A549 (cell line): ENCODE results near the gene NXNL1. TPM values are rescaled to one million over a fixed set of nuclear protein-coding genes. Genes with fewer than 3 reads are reported as not detected.
"Not testable (repeated sequence)": the region's sequence is repeated elsewhere in the genome, so short reads cannot be mapped to it uniquely, and the experiment has no call there.

Experiments
- ATAC-seq, 2 experiments: fragments of 200-7000 bp in 1 of 2; fragments of >200 bp in 1 of 2; cut with Nextera tagmentation in 1 of 2; cut with Tn5 transposase in 1 of 2; 3 replicates each; pipeline versions ENCODE4 v1.8.0 to v1.9.1; 2018 to 2020; ENCODE audit warnings: mild to moderate bottlenecking in 1 of 2, moderate library complexity in 1 of 2
- CTCF ChIA-PET: fragments of 300-600 bp; sonication (Branson Sonifier 250); formaldehyde crosslinking; extraction: SDS; loops from one replicate; lab custom pipeline; 2021; ENCODE audit warnings: antibody characterized with exemption, inconsistent platforms; lab: Yijun Ruan, JAX
- POLR2A ChIA-PET: fragments of 350-600 bp; formaldehyde crosslinking; extraction: SDS; loops from one replicate; lab custom pipeline; 2021; ENCODE audit warnings: antibody characterized with exemption, inconsistent platforms; lab: Yijun Ruan, JAX
- DNase-seq, 2 experiments: peaks; one replicate each; pipeline versions ENCODE4 v3.0.0 to v3.0.0-alpha.2; 2011 to 2016; ENCODE audit warnings: low read depth in 1 of 2, low spot score in 1 of 2
- FAIRE-seq: peaks from 2 replicates; lab custom pipeline; 2011; peaks lifted over from hg19 to GRCh38; lab: Jason Lieb, UNC
- H3K27ac ChIP-seq, 2 experiments: fragments of >200 bp; sonication (Bioruptor Twin); formaldehyde crosslinking; 3 replicates each; pipeline ENCODE4 v1.5.1; 2016 to 2017
- H3K4me1 ChIP-seq: fragments of >200 bp; sonication (Bioruptor Twin); formaldehyde crosslinking; 3 replicates; pipeline ENCODE4 v1.6.1; 2016
- H3K4me2 ChIP-seq: fragments of >200 bp; sonication (Bioruptor Twin); formaldehyde crosslinking; 3 replicates; pipeline ENCODE4 v1.6.1; 2016
- H3K4me3 ChIP-seq: fragments of >200 bp; sonication (Bioruptor Twin); formaldehyde crosslinking; 3 replicates; pipeline ENCODE4 v1.5.1; 2016
- H3K9me3 ChIP-seq: fragments of >200 bp; sonication (Bioruptor Twin); formaldehyde crosslinking; 3 replicates; pipeline ENCODE4 v1.6.1; 2016
- CBX2 ChIP-seq: fragments of 200-600 bp; sonication (generic); IDR thresholded peaks from 2 replicates; pipeline ENCODE4 v1.6.1; 2016; ENCODE audit warnings: low read depth, mild to moderate bottlenecking, borderline replicate concordance
- CBX8 ChIP-seq: fragments of 200-600 bp; sonication (generic); IDR thresholded peaks from 2 replicates; pipeline ENCODE4 v1.6.1; 2016
- CHD4 ChIP-seq: fragments of 200-600 bp; sonication (generic); IDR thresholded peaks from 2 replicates; pipeline ENCODE4 v1.6.1; 2016; ENCODE audit warnings: antibody characterized with exemption, mild to moderate bottlenecking, borderline replicate concordance
- HOXB13 ChIP-seq: fragments of 250-450 bp; sonication (Bioruptor Pico); IDR thresholded peaks from 2 replicates; pipeline ENCODE4 v1.5.0; 2020; ENCODE audit warnings: low read depth, mild to moderate bottlenecking, moderate library complexity
- HOXB5 ChIP-seq: fragments of 250-450 bp; sonication (Bioruptor Pico); IDR thresholded peaks from 2 replicates; pipeline ENCODE4 v1.5.0; 2020; ENCODE audit warnings: mild to moderate bottlenecking, moderate library complexity
- KDM1A ChIP-seq: fragments of 200-600 bp; sonication (generic); IDR thresholded peaks from 2 replicates; pipeline ENCODE4 v1.6.1; 2016; ENCODE audit warnings: low read depth, mild to moderate bottlenecking
- MYC ChIP-seq: IDR thresholded peaks from 2 replicates; pipeline ENCODE4 v1.6.1; 2012; ENCODE audit warnings: mild to moderate bottlenecking, inconsistent platforms, low read length, improper control_type of control experiment, borderline replicate concordance
- NFE2L2 ChIP-seq: fragments of 150-350 bp; conservative IDR thresholded peaks from 2 replicates; pipeline ENCODE4 v1.6.1; 2014; ENCODE audit warnings: low read length
- NR3C1 ChIP-seq: fragments of >200 bp; sonication (Bioruptor Twin); formaldehyde crosslinking; IDR thresholded peaks from 3 replicates; pipeline ENCODE4 v1.6.1; 2017
- POLR2A ChIP-seq: IDR thresholded peaks from 2 replicates; pipeline ENCODE4 v1.6.1; 2012; ENCODE audit warnings: mild to moderate bottlenecking, low read length
- POLR2AphosphoS2 ChIP-seq: conservative IDR thresholded peaks from 2 replicates; pipeline ENCODE4 v1.6.1; 2012; ENCODE audit warnings: low read length, improper control_type of control experiment, inconsistent platforms
- RFX5 ChIP-seq: fragments of 450-650 bp; IDR thresholded peaks from 2 replicates; pipeline ENCODE4 v1.7.1; 2014; ENCODE audit warnings: antibody characterized with exemption, mild to moderate bottlenecking, moderate library complexity
- RNF2 ChIP-seq: fragments of 200-600 bp; sonication (generic); IDR thresholded peaks from 2 replicates; pipeline ENCODE4 v1.6.1; 2016; ENCODE audit warnings: low read depth, mild to moderate bottlenecking, antibody characterized with exemption, moderate library complexity, borderline replicate concordance
- ZC3H11A ChIP-seq: fragments of 450-650 bp; IDR thresholded peaks from 2 replicates; pipeline ENCODE4 v1.6.1; 2014; ENCODE audit warnings: antibody characterized with exemption, mild to moderate bottlenecking
- ZFP36 ChIP-seq: fragments of 450-650 bp; IDR thresholded peaks from 2 replicates; pipeline ENCODE4 v1.6.1; 2014; ENCODE audit warnings: borderline replicate concordance; ENCODE audit not compliant: partially characterized antibody
- WGBS: methylation state at CpG from one replicate; pipeline ENCODE4 v1.1.6; 2017; ENCODE audit errors: missing lambda C conversion rate; 5-methylcytosine and 5-hydroxymethylcytosine counted together
- polyA minus RNA-seq: library from RNA; depleted of rRNA, polyadenylated mRNA; stranded (reverse); fragments of >200 nt; gene quantifications from 2 replicates; pipeline ENCODE4 v1.2.3, GENCODE V29; 2011; rRNA and poly(A)+ RNA removed
- polyA plus RNA-seq, 4 experiments: library from polyadenylated mRNA; depleted of rRNA in 3 of 4; stranded (reverse); fragments of >200 nt; fragmentation: RNase III in 1 of 4; extraction: RNeasy Plus Mini Kit Qiagen cat#74134 plus additional on column Dnase treatment in 1 of 4; gene quantifications; 2 replicates in 3 of 4; 3 replicates in 1 of 4; pipeline ENCODE4 v1.2.3, GENCODE V29; 2011 to 2017
- TF ChIP-seq, protein P1 (sequence below): fragments of 450-650 bp; IDR thresholded peaks from 2 replicates; pipeline ENCODE4 v1.6.1; 2014; ENCODE audit warnings: antibody characterized with exemption
- TF ChIP-seq, protein P2 (sequence below): fragments of >200 bp; sonication (Bioruptor Twin); formaldehyde crosslinking; IDR thresholded peaks from 2 replicates; pipeline ENCODE4 v1.6.1; 2016

The NXNL1 gene, protein sequence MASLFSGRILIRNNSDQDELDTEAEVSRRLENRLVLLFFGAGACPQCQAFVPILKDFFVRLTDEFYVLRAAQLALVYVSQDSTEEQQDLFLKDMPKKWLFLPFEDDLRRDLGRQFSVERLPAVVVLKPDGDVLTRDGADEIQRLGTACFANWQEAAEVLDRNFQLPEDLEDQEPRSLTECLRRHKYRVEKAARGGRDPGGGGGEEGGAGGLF
- polyA plus RNA-seq (2011; rRNA removed) (not detected in 2 replicates), polyA plus RNA-seq (2017; fragmentation: RNase III; extraction: RNeasy Plus Mini Kit Qiagen cat#74134 plus additional on column Dnase treatment) (not detected in 3 replicates), polyA minus RNA-seq (not detected in 2 replicates)
- not detected in 2 replicates for polyA plus RNA-seq (2012; cell fraction: cytosol; rRNA removed)
- not detected in 2 replicates for polyA plus RNA-seq (2012; cell fraction: nucleus; rRNA removed)

DNA sequence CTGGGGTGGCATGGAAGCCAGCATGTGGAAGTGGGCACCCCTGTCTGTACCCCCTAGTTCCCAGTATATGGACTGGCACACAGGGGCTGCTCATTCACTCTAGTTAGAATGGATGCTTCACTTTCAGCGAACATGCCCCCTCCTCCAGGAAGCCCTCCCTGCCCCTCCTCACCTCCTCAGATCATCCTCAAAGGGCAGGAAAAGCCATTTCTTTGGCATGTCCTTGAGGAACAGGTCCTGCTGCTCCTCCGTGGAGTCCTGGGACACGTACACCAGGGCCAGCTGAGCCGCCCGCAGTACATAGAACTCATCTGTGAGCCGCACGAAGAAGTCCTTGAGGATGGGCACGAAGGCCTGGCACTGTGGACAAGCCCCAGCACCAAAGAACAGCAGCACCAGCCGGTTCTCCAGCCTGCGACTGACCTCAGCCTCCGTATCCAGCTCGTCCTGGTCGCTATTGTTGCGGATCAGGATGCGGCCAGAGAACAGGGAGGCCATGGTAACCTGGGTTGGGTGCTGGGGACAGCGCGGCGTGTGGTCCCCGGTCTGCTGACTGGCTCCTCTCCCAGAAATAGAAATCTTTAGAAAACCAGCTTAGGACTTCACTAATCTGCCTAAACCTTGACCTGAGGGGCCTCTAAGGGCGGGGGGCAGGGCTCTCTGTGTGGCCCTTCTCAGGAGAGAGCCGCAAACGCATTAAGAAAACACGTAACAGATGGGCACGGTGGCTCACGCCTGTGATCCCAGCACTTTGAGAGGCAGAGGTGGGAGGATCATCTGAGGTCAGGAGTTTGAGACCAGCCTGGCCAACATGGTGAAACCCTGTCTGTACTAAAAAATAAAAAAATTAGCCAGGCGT is at the start of gene NXNL1:
NXNL1 (minus strand) TSS at position 555 of the 859 bp plus-strand sequence; CDS start at position 498, 57 bp downstream.
- Histone ChIP-seq H3K4me1 (no peaks in the 10 kb centered on the region), H3K4me3 (no peak within 1 kb of the TSS), H3K27ac (no peak within 1 kb of the TSS), H3K9me3 (no peaks in the 10 kb centered on the region), H3K4me2 (no peak within 1 kb of the TSS)
- no peak for FAIRE-seq
- TF ChIP-seq, protein P1, sequence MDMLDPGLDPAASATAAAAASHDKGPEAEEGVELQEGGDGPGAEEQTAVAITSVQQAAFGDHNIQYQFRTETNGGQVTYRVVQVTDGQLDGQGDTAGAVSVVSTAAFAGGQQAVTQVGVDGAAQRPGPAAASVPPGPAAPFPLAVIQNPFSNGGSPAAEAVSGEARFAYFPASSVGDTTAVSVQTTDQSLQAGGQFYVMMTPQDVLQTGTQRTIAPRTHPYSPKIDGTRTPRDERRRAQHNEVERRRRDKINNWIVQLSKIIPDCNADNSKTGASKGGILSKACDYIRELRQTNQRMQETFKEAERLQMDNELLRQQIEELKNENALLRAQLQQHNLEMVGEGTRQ: no peak
- no peak for TF ChIP-seq CBX8
- no peak for TF ChIP-seq HOXB13 (CRISPR knock-in tag)
- peak; percentile 31 for TF ChIP-seq ZFP36
- TF ChIP-seq MYC: no peak
- TF ChIP-seq POLR2A: no peak
- ChIA-PET CTCF (interaction anchor here (1.9 to 2.2 kb wide), 2 partner anchors 12 to 36 kb away, joined by 6 to 8 read pairs; partner anchors contain the start of gene TMEM221), POLR2A (no interaction called here)
- WGBS: 85% methylated on average over 18 of the region's 26 CpGs
- no peak for DNase-seq
- no peak for ATAC-seq

DNA sequence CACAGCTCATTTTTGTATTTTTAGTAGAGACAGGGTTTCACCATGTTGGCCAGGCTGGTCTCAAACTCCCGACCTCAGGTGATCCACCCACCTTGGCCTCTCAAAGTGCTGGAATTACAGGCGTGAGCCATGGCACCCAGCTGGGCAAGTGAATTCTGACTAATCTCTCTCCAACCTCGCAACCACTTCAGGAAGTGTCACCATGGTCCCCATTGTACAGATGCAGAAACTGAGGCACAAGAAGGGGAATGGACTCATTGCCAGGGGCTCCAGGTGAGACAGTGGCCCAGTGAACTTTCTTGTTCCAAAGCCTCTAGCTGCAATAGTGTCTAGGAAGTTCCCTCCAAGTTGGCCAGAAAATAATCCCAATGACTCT is 47.8 kb upstream of the NXNL1 start:
- H3K9me3 ChIP-seq, POLR2A ChIA-PET, ATAC-seq, FAIRE-seq, H3K4me3 ChIP-seq, DNase-seq: not testable (repeated sequence)
- peak; percentile 29; the same call in 1 of the 2 replicates for TF ChIP-seq KDM1A
- Histone ChIP-seq H3K4me2 (peak overlapping the region; percentile 41; the same call in 2 of the 3 replicates), H3K27ac (peak overlapping the region; percentile 82 to 83), H3K4me1 (peaks cover 13% of the 10 kb centered on the region)
- CTCF ChIA-PET: interaction anchor here (0.6 to 4.4 kb wide), 3 partner anchors 12 to 258 kb away, joined by 3 to 28 read pairs (median 8); no protein-coding TSS in a partner anchor
- WGBS: 67% methylated on average over 3 of the region's 3 CpGs

DNA sequence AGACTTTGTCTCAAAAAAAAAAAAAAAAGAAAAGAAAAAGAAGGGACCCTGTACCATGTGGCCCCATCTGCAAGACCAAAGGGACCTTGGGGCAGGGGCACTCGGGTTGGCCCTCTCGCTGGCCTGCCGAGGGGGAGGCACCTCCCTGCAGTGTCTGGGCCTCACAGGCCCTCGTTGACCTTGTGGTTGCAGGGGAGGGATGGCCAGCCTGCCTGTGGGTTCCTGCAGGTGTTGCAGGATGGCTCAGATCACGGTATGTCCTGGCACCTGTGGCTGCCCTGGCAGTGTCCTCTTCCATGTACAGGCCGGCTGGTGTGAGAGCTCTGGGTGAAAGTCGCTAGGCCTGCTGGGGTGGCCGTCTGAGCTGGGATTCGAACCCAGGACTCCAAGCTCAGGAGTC is 46.0 kb upstream of the NXNL1 start:
- no peak for ATAC-seq
- Histone ChIP-seq H3K4me2 (no peak overlapping the region), H3K27ac (peak overlapping the region in 1 of 2 experiments; percentile 37; a peak in 3 of 6 replicates), H3K9me3 (peaks cover 7% of the 10 kb centered on the region; the same call in 1 of the 3 replicates), H3K4me3 (no peak overlapping the region), H3K4me1 (peaks cover 10% of the 10 kb centered on the region)
- no peak for FAIRE-seq
- TF ChIP-seq RFX5: no peak
- no peak for TF ChIP-seq POLR2A
- TF ChIP-seq HOXB5 (CRISPR knock-in tag): no peak
- no peak for TF ChIP-seq CBX8
- no peak for DNase-seq
- 83% methylated on average over 8 of the region's 9 CpGs for WGBS
- ChIA-PET POLR2A (no interaction called here), CTCF (interaction anchor here (1.0 to 2.7 kb wide), 2 partner anchors 10 to 11 kb away, joined by 3 to 14 read pairs; no protein-coding TSS in a partner anchor)

DNA sequence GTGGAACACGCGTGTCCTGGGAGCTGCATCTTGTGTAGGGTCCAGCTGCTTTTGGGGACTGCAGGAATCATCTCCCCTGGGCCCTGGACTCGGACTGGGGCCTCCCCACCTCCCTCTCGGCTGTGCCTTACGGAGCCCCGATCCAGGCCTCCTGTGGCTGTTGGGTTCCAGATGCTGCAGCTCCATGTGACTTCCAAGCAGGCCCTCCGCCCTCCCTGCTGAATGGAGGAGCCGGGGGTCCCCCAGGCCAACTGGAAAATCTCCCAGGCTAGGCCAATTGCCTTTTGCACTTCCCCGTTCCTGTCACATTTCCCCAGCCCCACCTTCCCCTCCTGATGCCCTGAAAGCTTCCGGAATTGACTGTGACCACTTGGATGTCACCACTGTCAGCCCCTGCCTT is 44.5 kb upstream of the NXNL1 start:
- 72% methylated on average over 10 of the region's 10 CpGs for WGBS
- FAIRE-seq: no peak
- no peak for ATAC-seq
- H3K4me1 ChIP-seq: peaks cover 10% of the 10 kb centered on the region
- ChIA-PET POLR2A (no interaction called here), CTCF (interaction anchor here (2.7 kb wide), 1 partner anchor 10 kb away, joined by 14 read pairs; no protein-coding TSS in a partner anchor)
- DNase-seq: no peak
- H3K4me2 ChIP-seq: no peak overlapping the region
- H3K27ac ChIP-seq: no peak overlapping the region
- no peak overlapping the region for H3K4me3 ChIP-seq
- peaks cover 7% of the 10 kb centered on the region; the same call in 1 of the 3 replicates for H3K9me3 ChIP-seq
- TF ChIP-seq CBX2 (no peak), NR3C1 (no peak), CHD4 (no peak), NFE2L2 (no peak), MYC (no peak), ZC3H11A (no peak), POLR2AphosphoS2 (no peak), RNF2 (no peak)
- TF ChIP-seq, protein P2, sequence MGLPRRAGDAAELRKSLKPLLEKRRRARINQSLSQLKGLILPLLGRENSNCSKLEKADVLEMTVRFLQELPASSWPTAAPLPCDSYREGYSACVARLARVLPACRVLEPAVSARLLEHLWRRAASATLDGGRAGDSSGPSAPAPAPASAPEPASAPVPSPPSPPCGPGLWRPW: no peak
